Islet precursor cell (in vitro differentiated cells): ENCODE results near the gene NAV1.

Experiments used
- DNase-seq: peaks from one replicate; pipeline ENCODE4 v3.0.0-alpha.2; 2018

NAV1 gene

GRCh38 chr1:201551877-201552731 is 13.2 kb downstream of the NAV1 start:
- DNase-seq, result peak; percentile 90

GRCh38 chr1:201552941-201553351 is 14.0 kb downstream of the NAV1 start:
- DNase-seq, result peak; percentile 94

GRCh38 chr1:201553496-201554189 is 14.7 kb downstream of the NAV1 start:
- no peak for DNase-seq

GRCh38 chr1:201554190-201554600 is 15.3 kb downstream of the NAV1 start:
- no peak for DNase-seq

GRCh38 chr1:201554789-201555592 is 16.1 kb downstream of the NAV1 start:
- DNase-seq, result no peak

- DNase-seq, result no peak
Observed at GRCh38 chr1:201555593-201555945, 16.6 kb downstream of the NAV1 start.

- no peak for DNase-seq
Observed at GRCh38 chr1:201556841-201557571, 18.1 kb downstream of the NAV1 start.

GRCh38 chr1:201557572-201557958 is 18.6 kb downstream of the NAV1 start:
- DNase-seq, result no peak

GRCh38 chr1:201559679-201560162 is 20.8 kb downstream of the NAV1 start:
- peak; percentile 90 for DNase-seq

- DNase-seq, result no peak
Observed at GRCh38 chr1:201560328-201561194, 21.6 kb downstream of the NAV1 start.

- DNase-seq, result no peak
Observed at GRCh38 chr1:201561195-201561564, 22.3 kb downstream of the NAV1 start.

- DNase-seq, result no peak
Observed at GRCh38 chr1:201561601-201562000, 22.7 kb downstream of the NAV1 start.

- DNase-seq, result peak; percentile 83
Observed at GRCh38 chr1:201562257-201562656, 23.3 kb downstream of the NAV1 start.

- DNase-seq, result no peak
Observed at GRCh38 chr1:201562659-201563405, 23.9 kb downstream of the NAV1 start.

GRCh38 chr1:201563406-201563780 is 24.5 kb downstream of the NAV1 start:
- no peak for DNase-seq

- DNase-seq, result no peak
Observed at GRCh38 chr1:201563941-201564340, 25.0 kb downstream of the NAV1 start.

GRCh38 chr1:201565024-201565730 is 26.2 kb downstream of the NAV1 start:
- DNase-seq, result no peak

GRCh38 chr1:201565771-201566528 is 27.0 kb downstream of the NAV1 start:
- no peak for DNase-seq

- DNase-seq, result no peak
Observed at GRCh38 chr1:201566529-201566823, 27.5 kb downstream of the NAV1 start.
